GM10266 (cell line): ENCODE results near the gene MS4A15.

Experiments
- DNase-seq: peaks from one replicate; pipeline ENCODE4 v3.0.0; 2012; ENCODE audit errors: extremely low spot score
- CTCF ChIP-seq: IDR thresholded peaks from 2 replicates; pipeline ENCODE4 v1.5.1; 2012; ENCODE audit warnings: mild to moderate bottlenecking, low read depth; ENCODE audit not compliant: control insufficient read depth, insufficient read depth; ENCODE audit errors: missing control alignments

MS4A15 gene

DNA sequence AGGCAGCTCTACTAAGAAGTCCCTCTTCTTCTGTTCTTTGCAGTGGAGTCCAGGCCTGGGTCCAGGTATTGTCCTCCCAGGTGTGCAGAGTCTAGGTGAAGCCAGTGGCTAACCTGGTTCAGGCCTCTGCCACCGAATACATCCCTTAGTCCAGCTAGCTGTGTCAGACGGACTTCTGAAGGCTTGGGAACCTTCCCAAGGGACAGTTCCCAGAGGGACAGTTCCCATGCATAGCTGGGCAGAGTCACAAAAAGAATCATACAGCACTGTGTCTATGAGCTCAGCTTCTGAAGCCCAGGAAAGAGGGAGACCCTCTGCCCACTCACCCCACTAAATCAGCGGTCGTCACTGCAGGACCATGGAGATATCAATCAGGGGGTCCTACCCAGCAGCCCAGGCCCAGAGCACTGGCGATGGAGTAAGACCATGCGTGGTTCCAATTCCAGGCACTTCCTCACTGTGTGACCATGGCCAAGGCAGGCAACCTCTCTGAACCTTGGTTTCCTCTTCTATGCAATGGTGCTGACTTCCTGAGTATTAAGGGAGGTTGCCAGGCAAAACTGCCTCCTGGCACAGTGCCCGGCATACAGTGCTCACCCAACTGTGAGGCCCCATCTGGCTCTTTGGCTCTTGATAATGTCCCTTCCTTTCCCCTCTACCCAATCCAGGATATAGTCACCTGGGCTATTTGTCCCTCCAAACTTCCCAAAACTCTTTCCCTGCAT, 31.9 kb downstream of the MS4A15 start:
- no peak for DNase-seq
- TF ChIP-seq CTCF, result no peak

DNA sequence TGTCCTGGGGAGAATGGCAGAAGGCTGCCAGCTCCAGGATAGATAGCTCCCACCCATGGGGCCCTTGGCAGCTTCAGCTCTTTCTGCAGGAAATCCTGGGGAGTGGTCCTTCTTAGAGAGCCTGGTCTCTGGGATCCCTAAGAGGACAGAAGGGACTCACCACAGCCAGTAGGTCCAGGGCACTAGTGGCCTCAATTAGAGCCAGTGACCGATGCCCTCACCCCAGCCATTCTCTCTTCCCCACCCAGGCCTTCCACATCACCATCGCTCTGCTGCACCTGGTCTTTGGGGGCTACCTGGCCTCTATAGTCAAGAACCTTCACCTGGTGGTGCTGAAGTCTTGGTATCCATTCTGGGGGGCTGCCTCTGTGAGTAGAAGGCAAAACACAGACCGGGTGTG, 34.1 kb downstream of the MS4A15 start:
- no peak for DNase-seq
- TF ChIP-seq CTCF, result no peak

DNA sequence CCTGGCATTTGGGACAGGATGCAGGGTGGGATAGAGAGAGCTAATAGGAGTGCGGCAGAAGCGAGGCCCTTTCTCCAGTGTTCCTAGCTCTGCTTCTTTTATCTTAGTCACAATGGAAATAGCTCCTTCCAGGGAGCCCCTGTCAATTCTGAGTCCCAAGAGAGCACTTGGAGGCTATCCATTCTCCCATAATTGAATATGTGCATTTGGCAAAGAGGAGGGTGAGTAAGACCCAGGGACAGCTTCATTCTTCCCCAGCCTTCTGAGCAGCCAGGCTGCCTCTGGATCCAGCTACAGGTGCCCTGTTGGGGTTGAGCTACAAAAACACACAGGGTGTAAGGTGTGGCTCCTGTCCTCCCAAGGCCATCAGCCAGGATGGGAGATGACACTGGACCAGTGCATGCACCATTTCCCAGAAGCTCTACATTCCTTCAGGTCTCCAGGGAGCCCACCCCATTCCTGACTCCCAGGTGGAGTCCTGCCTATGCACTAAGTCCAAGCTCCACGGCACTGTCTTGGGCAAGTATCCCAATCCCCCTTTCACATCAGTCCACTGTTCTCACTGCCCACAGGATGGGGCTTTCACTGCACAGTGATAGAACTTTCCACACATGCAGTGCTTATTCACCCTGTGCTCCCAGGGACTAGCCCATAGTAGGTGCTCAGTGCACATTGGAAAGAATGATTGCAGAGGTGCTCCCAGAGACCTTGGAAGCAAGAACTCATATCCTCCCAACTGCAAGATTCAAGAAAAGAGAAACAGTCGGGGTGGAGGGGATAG, 34.7 kb downstream of the MS4A15 start:
- DNase-seq, result no peak
- TF ChIP-seq CTCF, result no peak

GRCh38 chr11:60792521-60792920, 35.9 kb downstream of the MS4A15 start:
- no peak for DNase-seq
- TF ChIP-seq CTCF, result no peak

DNA sequence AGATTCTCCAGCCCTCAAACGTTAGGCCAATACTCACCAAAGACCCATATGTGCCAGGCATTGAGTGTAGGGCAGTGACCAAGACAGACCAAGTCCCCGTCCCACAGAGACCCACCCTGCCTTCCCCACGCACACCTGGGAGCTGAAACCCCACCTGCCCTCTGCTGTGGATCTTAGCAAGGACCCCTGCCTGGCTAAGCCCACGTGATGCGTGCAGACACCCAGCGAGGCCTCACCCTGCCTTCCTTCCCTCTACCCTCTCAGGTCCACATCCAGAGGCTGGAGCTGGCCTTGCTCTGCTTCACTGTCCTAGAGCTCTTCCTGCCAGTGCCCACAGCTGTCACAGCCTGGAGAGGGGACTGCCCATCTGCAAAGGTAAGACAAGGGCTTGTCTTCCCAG, 38.6 kb downstream of the MS4A15 start:
- DNase-seq, result no peak
- TF ChIP-seq CTCF, result no peak

DNA sequence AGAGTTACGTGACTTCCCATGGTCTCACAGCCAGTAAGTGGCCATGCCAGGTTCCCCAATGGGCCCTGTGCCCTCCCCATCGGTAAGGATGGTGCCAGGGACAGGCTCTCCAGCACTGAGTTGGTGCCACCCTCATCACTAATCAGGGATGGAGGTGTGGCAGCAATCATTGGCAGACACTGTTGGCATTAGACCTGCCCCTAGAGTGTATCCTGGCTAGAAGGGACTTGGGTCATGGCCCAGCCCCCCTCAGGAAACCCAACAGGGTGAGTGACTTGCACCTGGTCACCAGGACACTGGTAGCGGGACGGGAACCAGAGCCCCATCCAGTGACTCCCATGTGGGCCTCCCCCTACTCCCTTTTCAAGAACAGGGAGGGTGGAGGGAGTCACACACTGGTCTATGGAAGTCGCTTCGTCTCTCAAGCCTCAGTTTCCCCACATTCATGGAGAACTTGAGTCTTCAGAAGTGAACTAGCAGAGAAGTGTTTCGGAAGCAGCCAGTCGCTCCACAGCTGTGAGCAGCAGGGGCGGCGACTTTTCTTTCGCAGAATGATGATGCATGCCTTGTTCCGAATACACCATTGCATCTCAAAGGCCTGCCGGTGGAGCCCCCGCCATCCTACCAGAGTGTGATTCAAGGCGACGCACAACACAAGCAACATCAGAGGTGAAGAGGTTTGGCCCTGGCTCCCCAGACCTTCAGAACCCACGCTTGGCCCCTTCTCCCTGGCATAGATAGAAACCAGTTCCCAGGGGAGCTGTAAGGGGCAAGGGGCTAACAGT, 41.4 kb downstream of the MS4A15 start:
- no peak for TF ChIP-seq CTCF
- no peak for DNase-seq
